Measurements from ENCODE around the gene EIF4H. TPM values are rescaled to one million over a fixed set of nuclear protein-coding genes. Genes with fewer than 3 reads are reported as not detected.

The EIF4H gene
- total RNA-seq, 4 donors from 2014 or later = 146 to 204 (median 187) TPM

- no peak for TF ChIP-seq CTCF (IDR thresholded peaks at IDR 0.05; ENCODE audit: low read depth)
Observed at GRCh38 chr7:74175340-74175739, 1.2 kb downstream of the EIF4H start.

GRCh38 chr7:74176555-74176954, 2.4 kb downstream of the EIF4H start:
- TF ChIP-seq CTCF (IDR thresholded peaks at IDR 0.05; ENCODE audit: low read depth) = no peak

- no peak for TF ChIP-seq CTCF (IDR thresholded peaks at IDR 0.05; ENCODE audit: low read depth)
Observed at GRCh38 chr7:74178632-74179031, 4.5 kb downstream of the EIF4H start.

- no peak for TF ChIP-seq CTCF (IDR thresholded peaks at IDR 0.05; ENCODE audit: low read depth)
Observed at GRCh38 chr7:74179935-74180604, 5.9 kb downstream of the EIF4H start.

GRCh38 chr7:74180866-74181265, 6.7 kb downstream of the EIF4H start:
- no peak for TF ChIP-seq CTCF (IDR thresholded peaks at IDR 0.05; ENCODE audit: low read depth)

GRCh38 chr7:74181821-74182220, 7.7 kb downstream of the EIF4H start:
- TF ChIP-seq CTCF (IDR thresholded peaks at IDR 0.05; ENCODE audit: low read depth) = no peak

GRCh38 chr7:74182453-74183090, 8.4 kb downstream of the EIF4H start:
- no peak for TF ChIP-seq CTCF (IDR thresholded peaks at IDR 0.05; ENCODE audit: low read depth)

All from subcutaneous adipose tissue (tissue), 4 donors.